Lower leg skin (tissue), 3 donors: ENCODE results near the gene EHMT1.

ENCODE experiments used
- POLR2A ChIP-seq, 2 donors: fragments of 450-650 bp; IDR thresholded peaks; one replicate each; pipeline ENCODE4 v1.6.1; 2016 to 2017; ENCODE audit warnings: antibody characterized with exemption in 2 of 2, mild to moderate bottlenecking in 1 of 2, moderate library complexity in 1 of 2
- TF ChIP-seq, protein P1 (sequence below), 3 donors: fragments of 450-650 bp; IDR thresholded peaks; one replicate each; pipeline ENCODE4 v1.5.1; 2016; ENCODE audit warnings: antibody characterized with exemption in 3 of 3, mild to moderate bottlenecking in 3 of 3, moderate library complexity in 2 of 3

DNA sequence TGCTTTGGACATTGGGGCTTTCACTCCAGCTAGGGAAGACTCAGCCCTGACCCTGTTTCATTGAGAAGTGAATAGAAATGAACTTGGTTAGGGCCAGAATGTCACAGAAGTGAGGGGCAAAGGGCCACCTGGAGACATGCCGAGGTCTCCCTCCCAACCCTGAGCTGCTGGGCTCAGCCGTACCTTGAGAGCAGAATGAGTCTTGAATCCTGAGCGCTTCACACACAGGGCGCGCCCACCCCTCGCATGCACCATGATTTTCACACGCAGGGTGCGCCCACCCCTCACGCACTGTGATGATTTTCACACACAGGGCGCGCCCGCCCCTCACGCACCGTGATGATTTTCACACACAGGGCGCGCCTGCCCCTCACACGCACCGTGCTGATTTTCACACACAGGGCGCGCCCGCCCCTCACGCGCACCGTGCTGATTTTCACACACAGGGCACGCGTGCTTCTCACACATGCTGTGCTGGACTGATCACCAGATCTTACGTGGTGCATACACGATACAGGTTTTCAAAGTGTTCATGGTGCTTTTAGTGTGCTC, 99.0 kb downstream of the EHMT1 start:
- TF ChIP-seq, protein P1, sequence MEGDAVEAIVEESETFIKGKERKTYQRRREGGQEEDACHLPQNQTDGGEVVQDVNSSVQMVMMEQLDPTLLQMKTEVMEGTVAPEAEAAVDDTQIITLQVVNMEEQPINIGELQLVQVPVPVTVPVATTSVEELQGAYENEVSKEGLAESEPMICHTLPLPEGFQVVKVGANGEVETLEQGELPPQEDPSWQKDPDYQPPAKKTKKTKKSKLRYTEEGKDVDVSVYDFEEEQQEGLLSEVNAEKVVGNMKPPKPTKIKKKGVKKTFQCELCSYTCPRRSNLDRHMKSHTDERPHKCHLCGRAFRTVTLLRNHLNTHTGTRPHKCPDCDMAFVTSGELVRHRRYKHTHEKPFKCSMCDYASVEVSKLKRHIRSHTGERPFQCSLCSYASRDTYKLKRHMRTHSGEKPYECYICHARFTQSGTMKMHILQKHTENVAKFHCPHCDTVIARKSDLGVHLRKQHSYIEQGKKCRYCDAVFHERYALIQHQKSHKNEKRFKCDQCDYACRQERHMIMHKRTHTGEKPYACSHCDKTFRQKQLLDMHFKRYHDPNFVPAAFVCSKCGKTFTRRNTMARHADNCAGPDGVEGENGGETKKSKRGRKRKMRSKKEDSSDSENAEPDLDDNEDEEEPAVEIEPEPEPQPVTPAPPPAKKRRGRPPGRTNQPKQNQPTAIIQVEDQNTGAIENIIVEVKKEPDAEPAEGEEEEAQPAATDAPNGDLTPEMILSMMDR (IDR thresholded peaks at IDR 0.05) = no peak
- no peak for TF ChIP-seq POLR2A (IDR thresholded peaks at IDR 0.05)
